Suprapubic skin (tissue), 4 donors: ENCODE data around the gene KIF19. TPM values are rescaled to one million over a fixed set of nuclear protein-coding genes. Genes with fewer than 3 reads are reported as not detected.
A peak's percentile ranks its signal among the peaks of the same experiment; 100 is the strongest.

Experiments
- DNase-seq, 2 donors: peaks; one replicate each; pipeline ENCODE4 v3.0.0-alpha.2; 2019; ENCODE audit warnings: low spot score in 2 of 2
- H3K27ac ChIP-seq: fragments of 200-600 bp; sonication (generic); one replicate; pipeline ENCODE4 v1.5.1; 2019
- H3K27me3 ChIP-seq: fragments of 200-600 bp; sonication (generic); one replicate; pipeline ENCODE4 v1.5.1; 2019
- H3K36me3 ChIP-seq: fragments of 200-600 bp; sonication (generic); one replicate; pipeline ENCODE4 v1.5.1; 2019
- H3K4me1 ChIP-seq: fragments of 200-600 bp; sonication (generic); one replicate; pipeline ENCODE4 v1.5.1; 2019
- H3K4me3 ChIP-seq: fragments of 200-600 bp; sonication (generic); one replicate; pipeline ENCODE4 v1.5.1; 2019; ENCODE audit warnings: mild to moderate bottlenecking
- H3K9me3 ChIP-seq: fragments of 200-600 bp; sonication (generic); one replicate; pipeline ENCODE4 v1.5.1; 2019
- CTCF ChIP-seq, 2 donors: fragments of 200-600 bp in 1 of 2; fragments of 450-650 bp in 1 of 2; sonication (generic) in 1 of 2; IDR thresholded peaks; one replicate each; pipeline ENCODE4 v1.5.1; 2016 to 2019; ENCODE audit warnings: antibody characterized with exemption in 2 of 2, mild to moderate bottlenecking in 1 of 2, moderate library complexity in 1 of 2
- EP300 ChIP-seq: sonication (generic); formaldehyde crosslinking; IDR thresholded peaks from one replicate; pipeline ENCODE4 v1.6.1; 2017; ENCODE audit warnings: antibody characterized with exemption
- POLR2A ChIP-seq, 2 donors: fragments of 450-650 bp; IDR thresholded peaks; one replicate each; pipeline ENCODE4 v1.6.1; 2017; ENCODE audit warnings: antibody characterized with exemption in 2 of 2, mild to moderate bottlenecking in 2 of 2, moderate library complexity in 2 of 2
- POLR2AphosphoS5 ChIP-seq, 3 donors: sonication (generic); formaldehyde crosslinking; IDR thresholded peaks; one replicate each; pipeline ENCODE4 v1.6.1; 2017; ENCODE audit warnings: antibody characterized with exemption in 3 of 3
- WGBS: methylation state at CpG from one replicate; pipeline ENCODE4 v1.1.5; 2018; 5-methylcytosine and 5-hydroxymethylcytosine counted together
- total RNA-seq, 4 donors: library from RNA; depleted of rRNA; stranded (reverse); fragments of >200 nt; gene quantifications; one replicate each; pipeline ENCODE4 v1.1.0, GENCODE V29; 2016

KIF19 gene
- total RNA-seq, 4 donors from 2014 or later: 0.34 to 1.3 (median 1.0) TPM

DNA sequence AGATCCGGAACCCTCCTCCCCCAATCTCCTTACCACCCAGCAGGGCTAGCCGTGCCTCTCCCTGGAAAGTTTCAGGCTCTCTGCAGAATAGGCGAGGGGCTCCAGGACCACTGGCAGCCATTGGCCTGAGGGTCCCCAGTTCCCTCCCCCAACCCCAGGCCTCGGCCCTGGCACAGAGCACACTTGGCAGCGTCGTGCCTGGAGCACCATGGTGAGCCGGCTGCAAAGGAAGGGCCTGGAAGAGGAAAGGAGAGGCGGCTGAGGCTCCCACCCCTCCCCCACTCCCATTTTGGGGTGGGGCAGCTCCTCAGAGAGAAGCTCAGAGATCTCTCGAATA, 36.0 kb downstream of the KIF19 start:
- no peak overlapping the region for H3K4me3 ChIP-seq
- H3K27ac ChIP-seq: no peak overlapping the region
- no peaks in the 10 kb centered on the region for H3K9me3 ChIP-seq
- no peak for TF ChIP-seq POLR2A (IDR thresholded peaks at IDR 0.05)
- TF ChIP-seq CTCF (IDR thresholded peaks at IDR 0.05): no peak
- no peak for TF ChIP-seq EP300
- TF ChIP-seq POLR2AphosphoS5 (IDR thresholded peaks at IDR 0.05): no peak
- peaks cover 62% of the 10 kb centered on the region for H3K27me3 ChIP-seq
- WGBS: no CpG with 5 or more reads among the region's 9 CpGs
- peaks cover 5% of the 10 kb centered on the region for H3K4me1 ChIP-seq
- no peak for DNase-seq
- H3K36me3 ChIP-seq: no peaks in the 10 kb centered on the region

DNA sequence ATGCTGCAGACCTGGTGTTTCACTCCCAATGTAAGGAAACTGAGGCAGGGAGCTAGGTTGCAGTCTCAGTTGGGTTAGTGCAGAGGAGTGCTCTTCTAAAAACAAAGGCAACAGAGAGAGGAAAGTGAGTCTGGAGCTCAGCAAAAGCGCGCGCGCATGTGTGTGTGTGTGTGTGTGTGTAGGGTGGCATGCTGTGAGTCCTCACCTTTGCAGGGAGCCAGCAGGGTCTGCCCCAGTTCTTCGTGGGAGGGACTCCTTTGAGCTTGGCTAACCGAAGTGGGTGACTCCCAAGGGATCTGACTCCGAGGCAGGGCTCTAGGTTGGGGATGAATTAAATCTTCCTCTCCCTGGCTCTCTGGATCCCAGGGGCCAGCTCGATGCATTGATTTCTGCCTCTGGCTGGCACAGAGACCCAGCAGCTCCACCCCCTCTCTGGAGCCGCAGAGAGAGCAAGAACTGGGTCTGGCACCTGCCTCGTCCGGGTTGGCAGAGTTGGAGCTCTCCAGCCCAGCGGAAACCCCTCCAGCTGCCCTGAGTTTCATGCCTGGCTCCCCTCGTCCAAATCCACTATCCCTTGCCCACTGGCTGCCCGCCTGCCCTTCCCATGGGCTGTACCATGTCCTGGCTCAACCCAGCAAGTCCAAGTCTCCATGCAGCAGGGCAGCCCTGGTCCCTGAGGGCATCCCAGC, 36.9 kb downstream of the KIF19 start:
- Histone ChIP-seq H3K27ac (no peak overlapping the region), H3K4me1 (no peaks in the 10 kb centered on the region), H3K4me3 (no peak overlapping the region), H3K27me3 (peaks cover 56% of the 10 kb centered on the region), H3K36me3 (no peaks in the 10 kb centered on the region), H3K9me3 (no peaks in the 10 kb centered on the region)
- TF ChIP-seq EP300: no peak
- TF ChIP-seq CTCF (IDR thresholded peaks at IDR 0.05): no peak
- TF ChIP-seq POLR2AphosphoS5 (IDR thresholded peaks at IDR 0.05): no peak
- TF ChIP-seq POLR2A (IDR thresholded peaks at IDR 0.05): no peak
- WGBS: 52% methylated on average over 12 of the region's 14 CpGs
- no peak for DNase-seq

- no peak within 1 kb of the TSS for H3K4me3 ChIP-seq
- no peak within 1 kb of the TSS for H3K27ac ChIP-seq
- no peak for DNase-seq
- TF ChIP-seq POLR2AphosphoS5 (IDR thresholded peaks at IDR 0.05): no peak
- H3K9me3 ChIP-seq: no peaks in the 10 kb centered on the region
- H3K4me1 ChIP-seq: peaks cover 5% of the 10 kb centered on the region
- H3K36me3 ChIP-seq: no peaks in the 10 kb centered on the region
- 90% methylated on average over 4 of the region's 5 CpGs for WGBS
- H3K27me3 ChIP-seq: peaks cover 33% of the 10 kb centered on the region
These were observed 41.2 kb downstream of the KIF19 start, which contains the start of gene GPR142 for GRCh38 chr17:74367206-74367605. Gene GPR142, plus strand, starts transcription at chr17:74367506. Its CDS starts 2,035 bp downstream, at chr17:74369541.

GRCh38 chr17:74368341-74369081, 42.5 kb downstream of the KIF19 start:
- no peak overlapping the region for H3K27ac ChIP-seq
- no peaks in the 10 kb centered on the region for H3K36me3 ChIP-seq
- H3K4me3 ChIP-seq: no peak overlapping the region
- no peaks in the 10 kb centered on the region for H3K9me3 ChIP-seq
- H3K27me3 ChIP-seq: peaks cover 25% of the 10 kb centered on the region
- peaks cover 5% of the 10 kb centered on the region for H3K4me1 ChIP-seq
- WGBS: 33% methylated on average over 4 of the region's 14 CpGs
- no peak for TF ChIP-seq POLR2AphosphoS5 (IDR thresholded peaks at IDR 0.05)
- peak; percentile 72 to 95 for TF ChIP-seq CTCF (IDR thresholded peaks at IDR 0.05)
- no peak for DNase-seq

DNA sequence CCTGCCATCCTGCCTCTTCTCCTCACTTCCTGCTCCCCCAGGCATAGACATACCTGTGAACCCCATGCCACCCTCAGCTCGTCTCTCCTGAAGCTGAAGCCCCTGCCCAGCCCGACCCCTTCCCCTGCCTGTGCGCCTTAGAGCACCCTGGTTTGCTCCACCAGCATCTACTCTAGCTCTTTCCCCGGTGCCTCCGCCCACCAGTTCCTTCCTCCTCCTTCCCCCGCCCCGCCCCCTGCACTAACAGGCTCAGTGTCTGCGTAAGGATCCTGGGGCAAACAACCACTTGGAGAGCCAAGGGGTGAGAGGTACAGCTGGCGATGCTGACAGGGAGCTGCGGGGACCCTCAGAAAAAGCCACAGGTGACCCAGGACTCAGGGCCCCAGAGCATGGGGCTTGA, 43.2 kb downstream of the KIF19 start:
- H3K27ac ChIP-seq: no peak overlapping the region
- WGBS: 35% methylated on average over 10 of the region's 10 CpGs
- peaks cover 5% of the 10 kb centered on the region for H3K4me1 ChIP-seq
- no peak overlapping the region for H3K4me3 ChIP-seq
- H3K9me3 ChIP-seq: no peaks in the 10 kb centered on the region
- H3K27me3 ChIP-seq: peaks cover 25% of the 10 kb centered on the region
- no peak for DNase-seq
- TF ChIP-seq EP300: no peak
- no peak for TF ChIP-seq CTCF (IDR thresholded peaks at IDR 0.05)
- no peak for TF ChIP-seq POLR2AphosphoS5 (IDR thresholded peaks at IDR 0.05)
- no peak for TF ChIP-seq POLR2A (IDR thresholded peaks at IDR 0.05)
- no peaks in the 10 kb centered on the region for H3K36me3 ChIP-seq
